Keratinocyte (primary cell): Measurements from ENCODE around the gene SCN9A.

Source experiments
- CTCF ChIP-seq, 3 experiments: IDR thresholded peaks in 1 of 3; conservative IDR thresholded peaks in 1 of 3; optimal IDR thresholded peaks in 1 of 3; 2 replicates in 2 of 3; 3 replicates in 1 of 3; pipeline versions ENCODE3 to v1.5.1; 2011; ENCODE audit warnings: low read length in 3 of 3, mild to moderate bottlenecking in 3 of 3, moderate library complexity in 2 of 3, control low read depth in 1 of 3, inconsistent platforms in 1 of 3; ENCODE audit not compliant: insufficient read depth in 2 of 3; ENCODE audit errors: extremely low read depth in 1 of 3
- EZH2 ChIP-seq: IDR thresholded peaks from one replicate; pipeline ENCODE4 v1.6.1; 2012; ENCODE audit warnings: inconsistent platforms, mild to moderate bottlenecking, low read length, moderate library complexity

- no peak for TF ChIP-seq CTCF (optimal IDR thresholded peaks at IDR 0.05 in 1 of 3, IDR thresholded peaks at IDR 0.05 in 1 of 3, conservative IDR thresholded peaks at IDR 0.05 in 1 of 3; ENCODE audit: extremely low read depth in 1 of 3, insufficient read depth in 2 of 3, low read length in 3 of 3)
- no peak for TF ChIP-seq EZH2
Observed at GRCh38 chr2:166404831-166405568, 29.3 kb upstream of the SCN9A start.
